Measurements from ENCODE around the gene COQ8A. TPM values are rescaled to one million over a fixed set of nuclear protein-coding genes. Genes with fewer than 3 reads are reported as not detected.

Gene COQ8A
- total RNA-seq, 4 donors from 2014 or later: 22.8 to 41.7 (median 27.7) TPM

DNA sequence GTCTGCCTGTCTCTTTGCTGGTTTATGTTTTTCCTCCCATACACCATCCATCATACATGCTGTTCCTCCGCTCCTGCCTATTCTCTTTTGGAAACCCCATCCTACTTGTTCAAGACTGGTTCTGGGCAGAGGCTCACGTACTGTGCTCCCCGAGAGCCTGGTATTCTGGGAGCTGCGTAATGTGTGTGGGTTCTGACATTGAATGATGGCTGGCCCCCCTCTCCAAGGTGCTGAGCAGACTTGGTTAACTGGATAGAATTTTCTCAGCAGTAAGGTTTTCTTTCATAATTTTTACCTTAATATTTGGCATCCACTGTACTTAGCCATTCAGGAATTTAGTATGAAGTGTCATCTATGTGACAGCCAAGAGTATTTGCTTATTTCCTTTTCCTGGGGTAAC, 26.6 kb downstream of the COQ8A start:
- intact Hi-C loops (cut with DNase I; ENCODE audit: low total_unique reads): no loop called here
- no peaks in the 10 kb centered on the region for H3K36me3 ChIP-seq
- no peak overlapping the region for H3K27ac ChIP-seq
- no peak for DNase-seq
- no peaks in the 10 kb centered on the region for H3K4me1 ChIP-seq
- no peaks in the 10 kb centered on the region for H3K27me3 ChIP-seq
- no peaks in the 10 kb centered on the region for H3K9me3 ChIP-seq
- TF ChIP-seq POLR2A (IDR thresholded peaks at IDR 0.05): no peak
- TF ChIP-seq, protein P1, sequence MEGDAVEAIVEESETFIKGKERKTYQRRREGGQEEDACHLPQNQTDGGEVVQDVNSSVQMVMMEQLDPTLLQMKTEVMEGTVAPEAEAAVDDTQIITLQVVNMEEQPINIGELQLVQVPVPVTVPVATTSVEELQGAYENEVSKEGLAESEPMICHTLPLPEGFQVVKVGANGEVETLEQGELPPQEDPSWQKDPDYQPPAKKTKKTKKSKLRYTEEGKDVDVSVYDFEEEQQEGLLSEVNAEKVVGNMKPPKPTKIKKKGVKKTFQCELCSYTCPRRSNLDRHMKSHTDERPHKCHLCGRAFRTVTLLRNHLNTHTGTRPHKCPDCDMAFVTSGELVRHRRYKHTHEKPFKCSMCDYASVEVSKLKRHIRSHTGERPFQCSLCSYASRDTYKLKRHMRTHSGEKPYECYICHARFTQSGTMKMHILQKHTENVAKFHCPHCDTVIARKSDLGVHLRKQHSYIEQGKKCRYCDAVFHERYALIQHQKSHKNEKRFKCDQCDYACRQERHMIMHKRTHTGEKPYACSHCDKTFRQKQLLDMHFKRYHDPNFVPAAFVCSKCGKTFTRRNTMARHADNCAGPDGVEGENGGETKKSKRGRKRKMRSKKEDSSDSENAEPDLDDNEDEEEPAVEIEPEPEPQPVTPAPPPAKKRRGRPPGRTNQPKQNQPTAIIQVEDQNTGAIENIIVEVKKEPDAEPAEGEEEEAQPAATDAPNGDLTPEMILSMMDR (IDR thresholded peaks at IDR 0.05): no peak
- H3K4me3 ChIP-seq: no peak overlapping the region

DNA sequence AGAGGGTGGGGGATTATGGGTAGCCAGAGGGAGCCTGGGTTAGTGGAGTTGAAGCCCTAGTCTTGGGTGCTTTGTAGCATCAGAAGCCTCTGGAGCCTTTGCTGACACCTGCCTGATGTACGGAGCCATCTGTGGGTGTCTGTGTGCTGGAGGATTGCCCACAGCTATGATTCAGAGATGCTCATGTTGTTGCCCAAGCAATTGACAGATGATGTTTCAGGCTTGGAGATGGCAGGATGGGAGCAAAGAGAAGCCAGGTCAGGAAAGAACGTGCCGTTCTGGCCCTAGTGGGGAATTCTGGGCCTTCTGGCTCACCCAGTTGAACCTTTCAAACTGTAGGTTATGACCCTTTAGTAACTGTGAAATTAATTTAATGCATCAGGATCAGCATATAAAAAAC, 27.6 kb downstream of the COQ8A start:
- H3K4me1 ChIP-seq: no peaks in the 10 kb centered on the region
- H3K36me3 ChIP-seq: no peaks in the 10 kb centered on the region
- no peak overlapping the region for H3K4me3 ChIP-seq
- H3K27me3 ChIP-seq: no peaks in the 10 kb centered on the region
- intact Hi-C loops (cut with DNase I; ENCODE audit: low total_unique reads): no loop called here
- H3K27ac ChIP-seq: no peak overlapping the region
- H3K9me3 ChIP-seq: no peaks in the 10 kb centered on the region
- DNase-seq: no peak
- TF ChIP-seq, protein P1 (IDR thresholded peaks at IDR 0.05): no peak
- no peak for TF ChIP-seq POLR2A (IDR thresholded peaks at IDR 0.05)

DNA sequence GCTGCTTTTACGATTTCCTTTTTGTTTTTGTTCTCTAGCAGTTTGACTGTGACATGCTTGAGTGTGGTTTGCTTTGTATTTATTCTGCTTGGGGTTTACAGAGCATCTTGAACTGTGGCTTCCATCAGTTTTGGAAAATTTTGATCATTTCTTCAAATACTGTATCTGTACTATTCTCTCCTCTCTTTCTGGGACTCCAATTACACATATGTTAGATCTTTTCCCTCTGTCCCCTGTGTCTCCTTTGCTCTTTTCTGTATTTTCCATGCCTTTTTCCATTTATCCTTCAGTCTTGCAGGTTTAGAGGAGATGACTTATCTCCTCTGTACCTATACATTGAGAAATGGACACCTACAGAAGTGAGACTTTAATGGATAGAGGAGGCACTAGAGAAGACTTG, 31.7 kb downstream of the COQ8A start:
- Histone ChIP-seq H3K4me1 (peaks cover 10 to 19% of the 10 kb centered on the region in 2 donors), H3K9me3 (no peaks in the 10 kb centered on the region), H3K27me3 (no peaks in the 10 kb centered on the region), H3K27ac (peak overlapping the region in 1 of 2 donors; percentile 89), H3K36me3 (no peaks in the 10 kb centered on the region), H3K4me3 (no peak overlapping the region)
- no peak for DNase-seq
- TF ChIP-seq, protein P1 (IDR thresholded peaks at IDR 0.05): no peak
- no peak for TF ChIP-seq POLR2A (IDR thresholded peaks at IDR 0.05)
- intact Hi-C loops (cut with DNase I; ENCODE audit: low total_unique reads): no loop called here

DNA sequence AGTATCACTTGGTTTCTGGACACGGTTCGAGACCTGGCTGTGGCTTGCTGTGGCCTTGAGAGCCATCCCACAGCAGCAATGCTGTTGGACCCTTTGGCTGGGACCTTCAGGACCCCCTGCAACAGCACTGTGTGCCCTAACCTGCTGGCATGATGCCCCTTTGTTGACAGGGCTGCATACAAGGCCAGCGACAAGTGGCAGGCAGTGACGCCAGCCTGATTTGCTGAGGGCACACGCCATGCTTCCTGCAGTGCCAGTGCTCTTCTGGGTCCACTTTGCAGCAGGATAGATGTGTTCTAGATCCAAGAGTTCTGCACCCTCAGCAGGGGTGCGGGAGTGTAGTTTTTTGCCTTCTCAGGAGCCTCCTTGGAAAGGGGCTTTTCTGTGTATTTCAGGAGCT, 32.8 kb downstream of the COQ8A start:
- intact Hi-C loops (cut with DNase I; ENCODE audit: low total_unique reads): no loop called here
- no peak for DNase-seq
- H3K27me3 ChIP-seq: no peaks in the 10 kb centered on the region

DNA sequence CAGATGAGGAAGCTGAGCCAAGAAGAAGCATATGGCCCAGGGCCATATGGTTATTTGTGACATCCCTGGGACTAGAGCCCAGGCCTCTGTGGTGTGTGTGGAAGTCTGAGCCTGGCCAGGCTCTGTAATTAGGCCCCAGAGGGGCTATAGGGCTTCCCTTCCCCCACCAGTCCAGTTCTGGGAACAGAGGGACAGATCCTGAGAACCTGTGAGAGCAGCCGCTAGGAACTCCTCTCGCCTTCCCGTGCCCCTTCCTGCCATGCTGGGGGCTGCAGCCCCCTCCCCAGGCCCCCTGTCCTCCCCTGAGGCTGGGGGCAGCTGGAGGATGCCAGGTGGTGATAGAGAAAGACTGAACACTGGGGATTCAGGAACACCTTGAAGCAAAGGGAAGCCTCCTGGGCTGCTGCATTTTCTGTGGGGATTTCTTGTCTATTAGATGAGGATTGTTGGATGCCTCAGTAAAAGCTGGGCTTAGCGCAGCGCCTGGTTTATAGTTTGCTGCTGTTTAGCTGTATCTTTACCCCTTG, 33.3 kb downstream of the COQ8A start:
- H3K27me3 ChIP-seq: no peaks in the 10 kb centered on the region
- no peak for TF ChIP-seq POLR2A (IDR thresholded peaks at IDR 0.05)
- TF ChIP-seq, protein P1 (IDR thresholded peaks at IDR 0.05): no peak
- H3K4me3 ChIP-seq: no peak overlapping the region
- H3K9me3 ChIP-seq: no peaks in the 10 kb centered on the region
- intact Hi-C loops (cut with DNase I; ENCODE audit: low total_unique reads): no loop called here
- peak; percentile 72 to 75 for DNase-seq
- no peaks in the 10 kb centered on the region for H3K36me3 ChIP-seq
- peak overlapping the region; percentile 89 to 94 for H3K27ac ChIP-seq
- peaks cover 10 to 19% of the 10 kb centered on the region in 2 donors for H3K4me1 ChIP-seq

More for the DNA sequence above, 32.8 kb downstream of the COQ8A start:
- no peak for TF ChIP-seq POLR2A (IDR thresholded peaks at IDR 0.05)
- TF ChIP-seq, protein P1 (IDR thresholded peaks at IDR 0.05): no peak
- Histone ChIP-seq H3K4me1 (peaks cover 10 to 19% of the 10 kb centered on the region in 2 donors), H3K4me3 (no peak overlapping the region), H3K9me3 (no peaks in the 10 kb centered on the region), H3K27ac (peak overlapping the region; percentile 89 to 94), H3K36me3 (no peaks in the 10 kb centered on the region)
